Activated T-cell treated with anti-CD3 and anti-CD28 coated beads, Interleukin-2, amount 50 U/mL, for 4 hours (primary cell): ENCODE measurements around the gene CDCA4. TPM values are rescaled to one million over a fixed set of nuclear protein-coding genes. Genes with fewer than 3 reads are reported as not detected.
A peak's percentile ranks its signal among the peaks of the same experiment; 100 is the strongest.

Experiments
- ATAC-seq, 2 donors: fragments of 200-7000 bp; cut with Tn5 transposase; one replicate each; pipeline ENCODE4 v1.10.0; 2021
- DNase-seq: peaks from one replicate; pipeline ENCODE4 v3.0.0-alpha.2; 2020
- H3K27me3 Mint-ChIP-seq: one replicate; pipeline ENCODE4 v1.8.0; 2021; ENCODE audit warnings: low read depth, mixed read lengths
- H3K36me3 Mint-ChIP-seq: one replicate; pipeline ENCODE4 v1.8.0; 2022; ENCODE audit warnings: mixed read lengths; ENCODE audit not compliant: insufficient read depth
- H3K4me1 Mint-ChIP-seq: one replicate; pipeline ENCODE4 v1.8.0; 2021; ENCODE audit warnings: low read depth, mixed read lengths
- H3K4me3 Mint-ChIP-seq: one replicate; pipeline ENCODE4 v1.8.0; 2021; ENCODE audit warnings: mild to moderate bottlenecking, moderate library complexity, mixed read lengths
- H3K9me3 Mint-ChIP-seq: one replicate; pipeline ENCODE4 v1.8.0; 2021; ENCODE audit warnings: mixed read lengths
- total RNA-seq, 3 donors: library from RNA; stranded (reverse); gene quantifications; one replicate each; pipeline ENCODE4 v1.2.1, GENCODE V29; 2021

CDCA4 gene
- total RNA-seq, 3 donors from 2014 or later = 55.1 to 72.2 (median 58.3) TPM

- Mint-ChIP-seq H3K9me3 (no peaks in the 10 kb centered on the region), H3K27me3 (peaks cover 29% of the 10 kb centered on the region), H3K4me3 (peak within 1 kb of the TSS; percentile 75), H3K4me1 (peaks cover 9% of the 10 kb centered on the region), H3K36me3 (no peaks in the 10 kb centered on the region)
- DNase-seq (no peak), ATAC-seq (peak; percentile 80 to 87)
Observed at GRCh38 chr14:104977681-104978653, 42.9 kb downstream of the CDCA4 start, which contains the start of gene AHNAK2. AHNAK2 (minus strand) TSS chr14:104978374; CDS start chr14:104978237, 137 bp downstream.

GRCh38 chr14:104977008-104977680 is 43.7 kb downstream of the CDCA4 start:
- Mint-ChIP-seq H3K4me1 (peaks cover 9% of the 10 kb centered on the region), H3K9me3 (no peaks in the 10 kb centered on the region), H3K4me3 (peak overlapping the region; percentile 75), H3K27me3 (peaks cover 29% of the 10 kb centered on the region), H3K36me3 (no peaks in the 10 kb centered on the region)
- no peak for ATAC-seq
- no peak for DNase-seq

GRCh38 chr14:104976198-104977007 is 44.5 kb downstream of the CDCA4 start:
- H3K27me3 Mint-ChIP-seq = peaks cover 29% of the 10 kb centered on the region
- H3K4me1 Mint-ChIP-seq = peaks cover 9% of the 10 kb centered on the region
- no peaks in the 10 kb centered on the region for H3K36me3 Mint-ChIP-seq
- peak; percentile 88 for DNase-seq
- H3K9me3 Mint-ChIP-seq = no peaks in the 10 kb centered on the region
- peak; percentile 79 to 82 for ATAC-seq
- H3K4me3 Mint-ChIP-seq = peak overlapping the region; percentile 67

GRCh38 chr14:104975481-104976197 is 45.2 kb downstream of the CDCA4 start:
- Mint-ChIP-seq H3K4me1 (peaks cover 9% of the 10 kb centered on the region), H3K27me3 (peaks cover 29% of the 10 kb centered on the region), H3K9me3 (no peaks in the 10 kb centered on the region), H3K36me3 (no peaks in the 10 kb centered on the region), H3K4me3 (no peak overlapping the region)
- DNase-seq (no peak), ATAC-seq (peak; percentile 16 to 23)

GRCh38 chr14:104974665-104975390 is 46.1 kb downstream of the CDCA4 start:
- ATAC-seq (no peak), DNase-seq (no peak)
- no peak overlapping the region for H3K4me3 Mint-ChIP-seq
- H3K27me3 Mint-ChIP-seq = peaks cover 29% of the 10 kb centered on the region
- no peaks in the 10 kb centered on the region for H3K36me3 Mint-ChIP-seq
- H3K9me3 Mint-ChIP-seq = no peaks in the 10 kb centered on the region
- peaks cover 9% of the 10 kb centered on the region for H3K4me1 Mint-ChIP-seq

GRCh38 chr14:104974146-104974541 is 46.7 kb downstream of the CDCA4 start:
- Mint-ChIP-seq H3K27me3 (peaks cover 26% of the 10 kb centered on the region), H3K4me1 (peaks cover 9% of the 10 kb centered on the region), H3K4me3 (no peak overlapping the region), H3K9me3 (no peaks in the 10 kb centered on the region), H3K36me3 (no peaks in the 10 kb centered on the region)
- no peak for ATAC-seq
- DNase-seq = no peak

GRCh38 chr14:104973385-104974145 is 47.3 kb downstream of the CDCA4 start:
- ATAC-seq (no peak), DNase-seq (no peak)
- Mint-ChIP-seq H3K4me3 (no peak overlapping the region), H3K9me3 (no peaks in the 10 kb centered on the region), H3K27me3 (peaks cover 28% of the 10 kb centered on the region), H3K36me3 (no peaks in the 10 kb centered on the region), H3K4me1 (peaks cover 8% of the 10 kb centered on the region)

- H3K36me3 Mint-ChIP-seq = no peaks in the 10 kb centered on the region
- peaks cover 31% of the 10 kb centered on the region for H3K27me3 Mint-ChIP-seq
- ATAC-seq (no peak), DNase-seq (no peak)
- H3K4me1 Mint-ChIP-seq = peaks cover 7% of the 10 kb centered on the region
- no peak overlapping the region for H3K4me3 Mint-ChIP-seq
- H3K9me3 Mint-ChIP-seq = no peaks in the 10 kb centered on the region
Observed at GRCh38 chr14:104973135-104973384, 47.8 kb downstream of the CDCA4 start.

GRCh38 chr14:104972301-104973134 is 48.4 kb downstream of the CDCA4 start:
- H3K27me3 Mint-ChIP-seq = peaks cover 33% of the 10 kb centered on the region
- no peak overlapping the region for H3K4me3 Mint-ChIP-seq
- peaks cover 5% of the 10 kb centered on the region for H3K4me1 Mint-ChIP-seq
- no peaks in the 10 kb centered on the region for H3K9me3 Mint-ChIP-seq
- DNase-seq (no peak), ATAC-seq (no peak)
- no peaks in the 10 kb centered on the region for H3K36me3 Mint-ChIP-seq

- no peaks in the 10 kb centered on the region for H3K36me3 Mint-ChIP-seq
- peaks cover 29% of the 10 kb centered on the region for H3K27me3 Mint-ChIP-seq
- peaks cover 3% of the 10 kb centered on the region for H3K4me1 Mint-ChIP-seq
- no peak for ATAC-seq
- DNase-seq = no peak
- H3K9me3 Mint-ChIP-seq = no peaks in the 10 kb centered on the region
- no peak overlapping the region for H3K4me3 Mint-ChIP-seq
Observed at GRCh38 chr14:104971447-104972240, 49.2 kb downstream of the CDCA4 start.

- H3K36me3 Mint-ChIP-seq = no peaks in the 10 kb centered on the region
- no peaks in the 10 kb centered on the region for H3K4me1 Mint-ChIP-seq
- peaks cover 23% of the 10 kb centered on the region for H3K27me3 Mint-ChIP-seq
- H3K4me3 Mint-ChIP-seq = no peak overlapping the region
- DNase-seq (no peak), ATAC-seq (no peak)
- H3K9me3 Mint-ChIP-seq = no peaks in the 10 kb centered on the region
Observed at GRCh38 chr14:104970231-104971068, 50.4 kb downstream of the CDCA4 start.
